ENCODE measurements around the gene TTC19.

DNA sequence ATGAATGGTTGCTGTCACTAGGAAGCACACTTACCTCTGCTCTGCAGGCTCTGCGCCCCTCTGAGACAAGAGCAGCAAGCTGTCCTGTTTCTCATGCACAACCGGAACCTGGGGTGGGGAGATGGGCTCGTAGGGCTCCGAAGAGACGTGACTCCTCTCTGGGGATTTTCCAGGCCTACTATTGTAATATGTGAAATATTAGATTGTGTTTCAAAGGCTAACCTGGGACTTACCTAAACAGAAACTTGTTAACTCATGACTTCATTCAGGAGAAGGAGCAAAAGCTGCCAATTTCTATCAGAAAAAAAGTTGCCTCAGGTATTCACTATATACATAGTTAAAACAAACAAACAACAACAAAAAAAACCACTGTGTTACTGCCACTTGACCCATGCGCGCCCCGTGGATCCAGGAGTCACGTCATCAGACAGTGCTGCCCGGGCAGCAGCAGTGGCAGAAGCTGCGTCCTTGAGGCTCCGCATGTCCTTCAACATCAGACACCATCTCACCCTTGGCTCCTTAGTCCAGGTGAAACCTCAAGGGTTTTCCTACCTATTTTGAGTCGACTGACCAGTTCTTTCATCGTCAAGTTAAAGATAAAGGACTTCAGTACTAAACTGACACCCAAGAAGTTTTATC is 49.3 kb downstream of the TTC19 start:
- TF ChIP-seq, protein P1, sequence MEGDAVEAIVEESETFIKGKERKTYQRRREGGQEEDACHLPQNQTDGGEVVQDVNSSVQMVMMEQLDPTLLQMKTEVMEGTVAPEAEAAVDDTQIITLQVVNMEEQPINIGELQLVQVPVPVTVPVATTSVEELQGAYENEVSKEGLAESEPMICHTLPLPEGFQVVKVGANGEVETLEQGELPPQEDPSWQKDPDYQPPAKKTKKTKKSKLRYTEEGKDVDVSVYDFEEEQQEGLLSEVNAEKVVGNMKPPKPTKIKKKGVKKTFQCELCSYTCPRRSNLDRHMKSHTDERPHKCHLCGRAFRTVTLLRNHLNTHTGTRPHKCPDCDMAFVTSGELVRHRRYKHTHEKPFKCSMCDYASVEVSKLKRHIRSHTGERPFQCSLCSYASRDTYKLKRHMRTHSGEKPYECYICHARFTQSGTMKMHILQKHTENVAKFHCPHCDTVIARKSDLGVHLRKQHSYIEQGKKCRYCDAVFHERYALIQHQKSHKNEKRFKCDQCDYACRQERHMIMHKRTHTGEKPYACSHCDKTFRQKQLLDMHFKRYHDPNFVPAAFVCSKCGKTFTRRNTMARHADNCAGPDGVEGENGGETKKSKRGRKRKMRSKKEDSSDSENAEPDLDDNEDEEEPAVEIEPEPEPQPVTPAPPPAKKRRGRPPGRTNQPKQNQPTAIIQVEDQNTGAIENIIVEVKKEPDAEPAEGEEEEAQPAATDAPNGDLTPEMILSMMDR (IDR thresholded peaks at IDR 0.05; ENCODE audit: insufficient read depth, low read depth, low read length) = no peak
- TF ChIP-seq EZH2 (IDR thresholded peaks at IDR 0.05; ENCODE audit: insufficient read depth, low read length) = no peak
